ENCODE results near the gene WWOX.

DNA sequence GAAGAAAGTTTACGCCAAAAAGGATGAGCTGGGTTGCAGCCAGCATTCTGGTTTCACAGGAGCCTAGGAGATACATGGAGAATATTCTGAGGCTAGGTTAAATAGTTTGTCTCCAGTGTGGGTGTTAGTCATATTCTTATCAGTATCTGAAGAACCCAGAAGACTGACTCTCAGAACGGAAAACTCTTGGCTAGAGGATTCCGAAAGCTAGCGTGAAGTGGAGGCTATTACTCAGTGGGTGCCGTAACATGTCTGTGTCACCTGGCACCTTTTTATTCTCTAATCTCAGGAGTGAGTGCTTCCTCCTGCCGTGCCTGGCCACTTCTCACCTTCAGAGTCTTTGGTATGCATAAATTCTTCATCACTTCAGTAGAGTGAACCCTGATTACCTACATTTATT is 199.5 kb downstream of the WWOX start:
- no peak for TF ChIP-seq ZNF8 (CRISPR knock-in tag; IDR thresholded peaks at IDR 0.05)
- TF ChIP-seq, protein P1, sequence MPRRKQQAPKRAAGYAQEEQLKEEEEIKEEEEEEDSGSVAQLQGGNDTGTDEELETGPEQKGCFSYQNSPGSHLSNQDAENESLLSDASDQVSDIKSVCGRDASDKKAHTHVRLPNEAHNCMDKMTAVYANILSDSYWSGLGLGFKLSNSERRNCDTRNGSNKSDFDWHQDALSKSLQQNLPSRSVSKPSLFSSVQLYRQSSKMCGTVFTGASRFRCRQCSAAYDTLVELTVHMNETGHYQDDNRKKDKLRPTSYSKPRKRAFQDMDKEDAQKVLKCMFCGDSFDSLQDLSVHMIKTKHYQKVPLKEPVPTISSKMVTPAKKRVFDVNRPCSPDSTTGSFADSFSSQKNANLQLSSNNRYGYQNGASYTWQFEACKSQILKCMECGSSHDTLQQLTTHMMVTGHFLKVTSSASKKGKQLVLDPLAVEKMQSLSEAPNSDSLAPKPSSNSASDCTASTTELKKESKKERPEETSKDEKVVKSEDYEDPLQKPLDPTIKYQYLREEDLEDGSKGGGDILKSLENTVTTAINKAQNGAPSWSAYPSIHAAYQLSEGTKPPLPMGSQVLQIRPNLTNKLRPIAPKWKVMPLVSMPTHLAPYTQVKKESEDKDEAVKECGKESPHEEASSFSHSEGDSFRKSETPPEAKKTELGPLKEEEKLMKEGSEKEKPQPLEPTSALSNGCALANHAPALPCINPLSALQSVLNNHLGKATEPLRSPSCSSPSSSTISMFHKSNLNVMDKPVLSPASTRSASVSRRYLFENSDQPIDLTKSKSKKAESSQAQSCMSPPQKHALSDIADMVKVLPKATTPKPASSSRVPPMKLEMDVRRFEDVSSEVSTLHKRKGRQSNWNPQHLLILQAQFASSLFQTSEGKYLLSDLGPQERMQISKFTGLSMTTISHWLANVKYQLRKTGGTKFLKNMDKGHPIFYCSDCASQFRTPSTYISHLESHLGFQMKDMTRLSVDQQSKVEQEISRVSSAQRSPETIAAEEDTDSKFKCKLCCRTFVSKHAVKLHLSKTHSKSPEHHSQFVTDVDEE (CRISPR knock-in tag; IDR thresholded peaks at IDR 0.05) = no peak
- TF ChIP-seq, protein P2, sequence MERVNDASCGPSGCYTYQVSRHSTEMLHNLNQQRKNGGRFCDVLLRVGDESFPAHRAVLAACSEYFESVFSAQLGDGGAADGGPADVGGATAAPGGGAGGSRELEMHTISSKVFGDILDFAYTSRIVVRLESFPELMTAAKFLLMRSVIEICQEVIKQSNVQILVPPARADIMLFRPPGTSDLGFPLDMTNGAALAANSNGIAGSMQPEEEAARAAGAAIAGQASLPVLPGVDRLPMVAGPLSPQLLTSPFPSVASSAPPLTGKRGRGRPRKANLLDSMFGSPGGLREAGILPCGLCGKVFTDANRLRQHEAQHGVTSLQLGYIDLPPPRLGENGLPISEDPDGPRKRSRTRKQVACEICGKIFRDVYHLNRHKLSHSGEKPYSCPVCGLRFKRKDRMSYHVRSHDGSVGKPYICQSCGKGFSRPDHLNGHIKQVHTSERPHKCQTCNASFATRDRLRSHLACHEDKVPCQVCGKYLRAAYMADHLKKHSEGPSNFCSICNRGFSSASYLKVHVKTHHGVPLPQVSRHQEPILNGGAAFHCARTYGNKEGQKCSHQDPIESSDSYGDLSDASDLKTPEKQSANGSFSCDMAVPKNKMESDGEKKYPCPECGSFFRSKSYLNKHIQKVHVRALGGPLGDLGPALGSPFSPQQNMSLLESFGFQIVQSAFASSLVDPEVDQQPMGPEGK (CRISPR knock-in tag; IDR thresholded peaks at IDR 0.05; ENCODE audit: borderline replicate concordance) = no peak
- no peak for TF ChIP-seq PPARA (CRISPR knock-in tag; IDR thresholded peaks at IDR 0.05; ENCODE audit: borderline replicate concordance)
- TF ChIP-seq CSDC2 (CRISPR knock-in tag; IDR thresholded peaks at IDR 0.05) = no peak
- TF ChIP-seq, protein P3, sequence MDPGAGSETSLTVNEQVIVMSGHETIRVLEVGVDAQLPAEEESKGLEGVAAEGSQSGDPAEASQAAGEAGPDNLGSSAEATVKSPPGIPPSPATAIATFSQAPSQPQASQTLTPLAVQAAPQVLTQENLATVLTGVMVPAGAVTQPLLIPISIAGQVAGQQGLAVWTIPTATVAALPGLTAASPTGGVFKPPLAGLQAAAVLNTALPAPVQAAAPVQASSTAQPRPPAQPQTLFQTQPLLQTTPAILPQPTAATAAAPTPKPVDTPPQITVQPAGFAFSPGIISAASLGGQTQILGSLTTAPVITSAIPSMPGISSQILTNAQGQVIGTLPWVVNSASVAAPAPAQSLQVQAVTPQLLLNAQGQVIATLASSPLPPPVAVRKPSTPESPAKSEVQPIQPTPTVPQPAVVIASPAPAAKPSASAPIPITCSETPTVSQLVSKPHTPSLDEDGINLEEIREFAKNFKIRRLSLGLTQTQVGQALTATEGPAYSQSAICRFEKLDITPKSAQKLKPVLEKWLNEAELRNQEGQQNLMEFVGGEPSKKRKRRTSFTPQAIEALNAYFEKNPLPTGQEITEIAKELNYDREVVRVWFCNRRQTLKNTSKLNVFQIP (CRISPR knock-in tag; IDR thresholded peaks at IDR 0.05; ENCODE audit: borderline replicate concordance, low read depth) = no peak
- no peak for TF ChIP-seq TCF4 (CRISPR knock-in tag; IDR thresholded peaks at IDR 0.05; ENCODE audit: borderline replicate concordance)
- no peak for TF ChIP-seq ESRRG (CRISPR knock-in tag; IDR thresholded peaks at IDR 0.05)
- no peak for TF ChIP-seq RARB (CRISPR knock-in tag; IDR thresholded peaks at IDR 0.05)
- TF ChIP-seq, protein P4, sequence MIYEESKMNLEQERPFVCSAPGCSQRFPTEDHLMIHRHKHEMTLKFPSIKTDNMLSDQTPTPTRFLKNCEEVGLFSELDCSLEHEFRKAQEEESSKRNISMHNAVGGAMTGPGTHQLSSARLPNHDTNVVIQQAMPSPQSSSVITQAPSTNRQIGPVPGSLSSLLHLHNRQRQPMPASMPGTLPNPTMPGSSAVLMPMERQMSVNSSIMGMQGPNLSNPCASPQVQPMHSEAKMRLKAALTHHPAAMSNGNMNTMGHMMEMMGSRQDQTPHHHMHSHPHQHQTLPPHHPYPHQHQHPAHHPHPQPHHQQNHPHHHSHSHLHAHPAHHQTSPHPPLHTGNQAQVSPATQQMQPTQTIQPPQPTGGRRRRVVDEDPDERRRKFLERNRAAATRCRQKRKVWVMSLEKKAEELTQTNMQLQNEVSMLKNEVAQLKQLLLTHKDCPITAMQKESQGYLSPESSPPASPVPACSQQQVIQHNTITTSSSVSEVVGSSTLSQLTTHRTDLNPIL (CRISPR knock-in tag; IDR thresholded peaks at IDR 0.05; ENCODE audit: low read depth) = no peak
- no peak for TF ChIP-seq ISL1 (CRISPR knock-in tag; IDR thresholded peaks at IDR 0.05)
- no peak for TF ChIP-seq ARNTL (CRISPR knock-in tag; IDR thresholded peaks at IDR 0.05; ENCODE audit: borderline replicate concordance, low read depth)
- TF ChIP-seq GLIS3 (CRISPR knock-in tag; IDR thresholded peaks at IDR 0.05) = no peak

Data from SK-N-SH treated with all-trans-retinoic acid at 6 μM for 48 hours (cell line).